ENCODE data around the gene SSTR4. TPM values are rescaled to one million over a fixed set of nuclear protein-coding genes. Genes with fewer than 3 reads are reported as not detected.

Gene SSTR4
- total and polyA plus RNA-seq, 2 donors, result 0.06 TPM; not detected in 1

- DNase-seq (ENCODE audit: extremely low spot score), result no peak
- WGBS, result 69% methylated on average over 11 of the region's 11 CpGs
- Histone ChIP-seq H3K36me3 (ENCODE audit: insufficient read depth) (no peaks in the 10 kb centered on the region), H3K4me1 (ENCODE audit: insufficient read depth) (no peaks in the 10 kb centered on the region), H3K27ac (ENCODE audit: low read depth) (no peak overlapping the region), H3K4me3 (ENCODE audit: low read depth, low read length) (no peak overlapping the region)
Measured at GRCh38 chr20:23072892-23073586, 37.9 kb downstream of the SSTR4 start.

- 92% methylated on average over 3 of the region's 3 CpGs for WGBS
- no peak overlapping the region for H3K4me3 ChIP-seq (ENCODE audit: low read depth, low read length)
- DNase-seq (ENCODE audit: extremely low spot score), result no peak
Measured at GRCh38 chr20:23074052-23074451, 38.9 kb downstream of the SSTR4 start.

GRCh38 chr20:23077277-23077676 lies 42.2 kb downstream of the SSTR4 start:
- no peak for DNase-seq (ENCODE audit: extremely low spot score)
- H3K27ac ChIP-seq (ENCODE audit: low read depth), result no peak overlapping the region
- no peak overlapping the region for H3K4me3 ChIP-seq (ENCODE audit: low read depth, low read length)
- H3K4me1 ChIP-seq (ENCODE audit: insufficient read depth), result peaks cover 1% of the 10 kb centered on the region
- no peaks in the 10 kb centered on the region for H3K36me3 ChIP-seq (ENCODE audit: insufficient read depth)
- 95% methylated on average over 4 of the region's 4 CpGs for WGBS

More at GRCh38 chr20:23074052-23074451, 38.9 kb downstream of the SSTR4 start:
- H3K27ac ChIP-seq (ENCODE audit: low read depth), result no peak overlapping the region
- no peaks in the 10 kb centered on the region for H3K36me3 ChIP-seq (ENCODE audit: insufficient read depth)
- peaks cover 1% of the 10 kb centered on the region for H3K4me1 ChIP-seq (ENCODE audit: insufficient read depth)

GRCh38 chr20:23078351-23079015 lies 43.4 kb downstream of the SSTR4 start:
- H3K36me3 ChIP-seq (ENCODE audit: insufficient read depth), result no peaks in the 10 kb centered on the region
- H3K4me1 ChIP-seq (ENCODE audit: insufficient read depth), result peaks cover 1% of the 10 kb centered on the region
- DNase-seq (ENCODE audit: extremely low spot score), result no peak
- 69% methylated on average over 5 of the region's 5 CpGs for WGBS
- H3K27ac ChIP-seq (ENCODE audit: low read depth), result no peak overlapping the region
- H3K4me3 ChIP-seq (ENCODE audit: low read depth, low read length), result no peak overlapping the region

- Histone ChIP-seq H3K4me1 (ENCODE audit: insufficient read depth) (peaks cover 1% of the 10 kb centered on the region), H3K36me3 (ENCODE audit: insufficient read depth) (no peaks in the 10 kb centered on the region), H3K4me3 (ENCODE audit: low read depth, low read length) (no peak overlapping the region), H3K27ac (ENCODE audit: low read depth) (no peak overlapping the region)
- WGBS, result 65% methylated on average over 6 of the region's 6 CpGs
- DNase-seq (ENCODE audit: extremely low spot score), result no peak
Measured at GRCh38 chr20:23079016-23079351, 43.9 kb downstream of the SSTR4 start.

- 69% methylated on average over 2 of the region's 2 CpGs for WGBS
Measured at GRCh38 chr20:23079926-23080325, 44.8 kb downstream of the SSTR4 start.

GRCh38 chr20:23080521-23080920 lies 45.4 kb downstream of the SSTR4 start:
- H3K36me3 ChIP-seq (ENCODE audit: insufficient read depth), result no peaks in the 10 kb centered on the region
- WGBS, result 88% methylated on average over 10 of the region's 10 CpGs
- DNase-seq (ENCODE audit: extremely low spot score), result no peak
- no peak overlapping the region for H3K27ac ChIP-seq (ENCODE audit: low read depth)
- no peak overlapping the region for H3K4me3 ChIP-seq (ENCODE audit: low read depth, low read length)
- H3K4me1 ChIP-seq (ENCODE audit: insufficient read depth), result peaks cover 1% of the 10 kb centered on the region

More at GRCh38 chr20:23079926-23080325, 44.8 kb downstream of the SSTR4 start:
- Histone ChIP-seq H3K4me3 (ENCODE audit: low read depth, low read length) (no peak overlapping the region), H3K4me1 (ENCODE audit: insufficient read depth) (peaks cover 1% of the 10 kb centered on the region), H3K36me3 (ENCODE audit: insufficient read depth) (no peaks in the 10 kb centered on the region), H3K27ac (ENCODE audit: low read depth) (no peak overlapping the region)
- no peak for DNase-seq (ENCODE audit: extremely low spot score)

GRCh38 chr20:23081263-23081819 lies 46.2 kb downstream of the SSTR4 start:
- WGBS, result 83% methylated on average over 9 of the region's 9 CpGs
- Histone ChIP-seq H3K4me3 (ENCODE audit: low read depth, low read length) (no peak overlapping the region), H3K27ac (ENCODE audit: low read depth) (no peak overlapping the region)

GRCh38 chr20:23082846-23083552 lies 47.9 kb downstream of the SSTR4 start:
- H3K36me3 ChIP-seq (ENCODE audit: insufficient read depth), result no peaks in the 10 kb centered on the region
- peak overlapping the region; percentile 15 for H3K4me3 ChIP-seq (ENCODE audit: low read depth, low read length)
- peak; percentile 32 for DNase-seq (ENCODE audit: extremely low spot score)
- no peak overlapping the region for H3K27ac ChIP-seq (ENCODE audit: low read depth)
- peaks cover 1% of the 10 kb centered on the region for H3K4me1 ChIP-seq (ENCODE audit: insufficient read depth)
- WGBS, result 70% methylated on average over 9 of the region's 9 CpGs

More at GRCh38 chr20:23081263-23081819, 46.2 kb downstream of the SSTR4 start:
- H3K4me1 ChIP-seq (ENCODE audit: insufficient read depth), result peaks cover 1% of the 10 kb centered on the region
- DNase-seq (ENCODE audit: extremely low spot score), result no peak
- H3K36me3 ChIP-seq (ENCODE audit: insufficient read depth), result no peaks in the 10 kb centered on the region

- Histone ChIP-seq H3K36me3 (ENCODE audit: insufficient read depth) (no peaks in the 10 kb centered on the region), H3K4me3 (ENCODE audit: low read depth, low read length) (peak overlapping the region; percentile 15), H3K4me1 (ENCODE audit: insufficient read depth) (no peaks in the 10 kb centered on the region), H3K27ac (ENCODE audit: low read depth) (no peak overlapping the region)
- DNase-seq (ENCODE audit: extremely low spot score), result no peak
- 79% methylated on average over 15 of the region's 15 CpGs for WGBS
Measured at GRCh38 chr20:23083553-23084220, 48.6 kb downstream of the SSTR4 start.

GRCh38 chr20:23084282-23084844 lies 49.3 kb downstream of the SSTR4 start:
- DNase-seq (ENCODE audit: extremely low spot score), result no peak
- no peaks in the 10 kb centered on the region for H3K36me3 ChIP-seq (ENCODE audit: insufficient read depth)
- H3K4me1 ChIP-seq (ENCODE audit: insufficient read depth), result no peaks in the 10 kb centered on the region
- no peak overlapping the region for H3K27ac ChIP-seq (ENCODE audit: low read depth)
- peak overlapping the region; percentile 15 for H3K4me3 ChIP-seq (ENCODE audit: low read depth, low read length)
- 88% methylated on average over 17 of the region's 17 CpGs for WGBS

GRCh38 chr20:23084845-23085365 lies 49.8 kb downstream of the SSTR4 start:
- Histone ChIP-seq H3K36me3 (ENCODE audit: insufficient read depth) (no peaks in the 10 kb centered on the region), H3K4me1 (ENCODE audit: insufficient read depth) (no peaks in the 10 kb centered on the region), H3K27ac (ENCODE audit: low read depth) (peak overlapping the region; percentile 59), H3K4me3 (ENCODE audit: low read depth, low read length) (peak overlapping the region; percentile 16)
- no peak for DNase-seq (ENCODE audit: extremely low spot score)
- WGBS, result 61% methylated on average over 24 of the region's 24 CpGs

Data from urinary bladder (tissue), 4 donors.